Stimulated activated CD8-positive, alpha-beta memory T cell treated with anti-CD3 and anti-CD28 coated beads, Interleukin-2, amount 100 ng/mL, for 1 hour (primary cell): Measurements from ENCODE around the gene USP28.
"Not testable (repeated sequence)": the region's sequence is repeated elsewhere in the genome, so short reads cannot be mapped to it uniquely, and the experiment has no call there.

Experiments
- DNase-seq, 2 donors: peaks; one replicate each; pipeline ENCODE4 v3.0.0-alpha.2; 2020; ENCODE audit warnings: low read depth in 2 of 2

The USP28 gene

GRCh38 chr11:113773092-113773415 is 102.3 kb downstream of the USP28 start:
- DNase-seq, result no peak

GRCh38 chr11:113771964-113772363 is 103.4 kb downstream of the USP28 start:
- no peak for DNase-seq

GRCh38 chr11:113764527-113765219 is 110.7 kb downstream of the USP28 start:
- DNase-seq, result no peak

DNA sequence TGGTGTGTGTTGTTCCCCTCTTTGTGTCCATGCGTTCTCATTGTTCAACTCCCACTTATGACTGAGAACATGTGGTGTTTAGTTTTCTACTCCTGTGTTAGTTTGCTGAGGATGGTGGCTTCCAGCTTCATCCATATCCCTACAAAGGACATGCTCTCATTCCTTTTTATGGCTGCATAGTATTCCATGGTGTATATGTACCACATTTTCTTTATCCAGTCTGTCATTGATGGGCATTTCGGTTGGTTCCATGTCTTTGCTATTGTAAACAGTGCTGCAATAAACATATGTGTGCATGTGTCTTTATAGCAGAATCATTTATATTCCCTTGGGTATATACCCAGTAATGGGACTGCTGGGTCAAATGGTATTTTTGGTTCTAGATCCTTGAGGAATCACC is 112.3 kb downstream of the USP28 start:
- not testable (repeated sequence) for DNase-seq

DNA sequence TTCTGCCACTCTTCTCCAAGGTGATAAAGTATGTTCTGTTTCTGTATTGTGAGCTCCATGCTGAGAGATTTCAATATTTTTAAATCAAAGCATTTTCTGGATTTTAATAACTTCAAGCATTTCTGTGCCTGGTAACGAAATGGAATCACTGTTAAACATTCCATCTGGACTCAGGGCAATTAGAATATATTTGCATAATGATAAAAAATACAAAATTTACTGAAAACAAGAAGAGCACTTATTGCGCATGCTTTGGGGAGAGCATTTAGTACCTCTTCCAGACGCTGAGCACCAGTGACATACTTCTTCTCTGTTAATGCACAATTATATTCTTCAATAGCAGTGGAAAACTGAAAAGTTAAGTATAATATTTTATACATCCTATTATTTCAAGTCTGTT is 115.1 kb downstream of the USP28 start:
- DNase-seq, result no peak

DNA sequence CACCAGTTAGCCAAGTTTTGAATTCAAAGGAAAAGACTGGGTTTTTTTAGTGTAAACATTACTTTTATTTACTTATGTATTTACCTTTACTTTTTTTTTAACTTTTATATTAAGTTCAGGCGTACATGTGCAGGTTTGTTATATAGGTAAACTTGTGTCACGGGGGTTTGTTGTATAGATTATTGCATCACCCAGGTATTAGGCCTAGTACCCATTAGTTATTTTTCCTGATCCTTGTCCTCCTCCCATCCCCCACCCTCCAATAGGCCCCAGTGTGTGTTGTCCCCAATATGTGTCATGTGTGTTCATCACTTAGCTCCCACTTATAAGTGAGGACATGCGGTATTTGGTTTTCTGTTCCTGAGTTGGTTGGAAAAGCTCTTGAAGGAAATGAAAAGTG is 122.4 kb downstream of the USP28 start:
- no peak for DNase-seq
